HEK293T (cell line): Measurements from ENCODE around the gene TMEM9B.

Experiments
- BHLHE40 ChIP-seq: fragments of 450-650 bp; IDR thresholded peaks from 2 replicates; pipeline ENCODE4 v1.6.1; 2016; ENCODE audit warnings: mild to moderate bottlenecking, moderate library complexity, borderline replicate concordance
- ELF4 ChIP-seq: fragments of 450-650 bp; IDR thresholded peaks from 2 replicates; pipeline ENCODE4 v1.6.1; 2017; ENCODE audit warnings: antibody characterized with exemption
- FOXA1 ChIP-seq: fragments of 450-650 bp; IDR thresholded peaks from 2 replicates; pipeline ENCODE4 v1.6.1; 2016; ENCODE audit warnings: mild to moderate bottlenecking
- FOXM1 ChIP-seq: fragments of 450-650 bp; IDR thresholded peaks from 2 replicates; pipeline ENCODE4 v1.6.1; 2017; ENCODE audit warnings: mild to moderate bottlenecking, borderline replicate concordance
- HDGF ChIP-seq: fragments of 450-650 bp; IDR thresholded peaks from 2 replicates; pipeline ENCODE4 v1.6.1; 2017; ENCODE audit warnings: antibody characterized with exemption, borderline replicate concordance
- L3MBTL2 ChIP-seq: fragments of 450-650 bp; conservative IDR thresholded peaks from 2 replicates; pipeline ENCODE4 v1.6.1; 2016; ENCODE audit warnings: mild to moderate bottlenecking
- LEF1 ChIP-seq: fragments of 450-650 bp; IDR thresholded peaks from 2 replicates; pipeline ENCODE4 v1.6.1; 2017; ENCODE audit warnings: mild to moderate bottlenecking, borderline replicate concordance
- SP1 ChIP-seq: fragments of 450-650 bp; IDR thresholded peaks from 2 replicates; pipeline ENCODE4 v1.6.1; 2017
- SUZ12 ChIP-seq: fragments of 450-650 bp; IDR thresholded peaks from 2 replicates; pipeline ENCODE4 v1.6.1; 2016; ENCODE audit warnings: mild to moderate bottlenecking
- ZNF384 ChIP-seq: fragments of 450-650 bp; IDR thresholded peaks from 2 replicates; pipeline ENCODE4 v1.6.1; 2016
- TF ChIP-seq, protein P1 (sequence below): fragments of 450-650 bp; IDR thresholded peaks from 2 replicates; pipeline ENCODE4 v1.6.1; 2016

DNA sequence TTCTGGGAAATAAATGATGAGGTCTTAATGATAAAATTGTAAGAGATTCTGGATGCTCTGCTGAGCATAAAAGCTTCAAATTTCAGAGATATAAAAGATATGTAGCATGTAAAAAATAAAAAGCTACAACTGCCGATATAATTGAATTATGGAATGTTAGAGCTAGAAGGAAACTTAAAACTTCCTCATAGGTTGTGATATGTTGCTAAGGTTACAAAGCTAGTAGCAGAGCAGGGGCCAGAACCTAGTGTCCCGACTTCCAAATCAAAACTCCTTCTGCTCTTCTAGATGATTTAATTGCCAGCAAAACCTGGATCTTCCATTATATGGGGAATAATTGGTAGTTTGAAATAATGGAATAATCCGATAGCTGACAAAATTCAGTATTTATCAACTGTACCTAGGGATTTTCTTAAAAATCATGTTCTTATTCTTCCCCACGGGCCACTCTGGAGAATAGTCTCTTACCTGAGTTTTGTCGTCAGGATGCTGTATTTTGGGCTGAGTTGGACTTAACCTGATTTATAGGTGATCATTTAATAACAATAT lies 21.6 kb downstream of the TMEM9B start, which contains the start of gene ASCL3:
- TF ChIP-seq ELF4 (no peak), BHLHE40 (no peak), FOXA1 (no peak), FOXM1 (no peak), SUZ12 (no peak), HDGF (no peak), LEF1 (no peak), L3MBTL2 (no peak), ZNF384 (no peak), SP1 (no peak)
- TF ChIP-seq, protein P1, sequence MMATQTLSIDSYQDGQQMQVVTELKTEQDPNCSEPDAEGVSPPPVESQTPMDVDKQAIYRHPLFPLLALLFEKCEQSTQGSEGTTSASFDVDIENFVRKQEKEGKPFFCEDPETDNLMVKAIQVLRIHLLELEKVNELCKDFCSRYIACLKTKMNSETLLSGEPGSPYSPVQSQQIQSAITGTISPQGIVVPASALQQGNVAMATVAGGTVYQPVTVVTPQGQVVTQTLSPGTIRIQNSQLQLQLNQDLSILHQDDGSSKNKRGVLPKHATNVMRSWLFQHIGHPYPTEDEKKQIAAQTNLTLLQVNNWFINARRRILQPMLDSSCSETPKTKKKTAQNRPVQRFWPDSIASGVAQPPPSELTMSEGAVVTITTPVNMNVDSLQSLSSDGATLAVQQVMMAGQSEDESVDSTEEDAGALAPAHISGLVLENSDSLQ, result no peak
